Keratinocyte (primary cell): Measurements from ENCODE around the gene ATL3. TPM values are rescaled to one million over a fixed set of nuclear protein-coding genes. Genes with fewer than 3 reads are reported as not detected.

Experiments used
- DNase-seq: peaks from one replicate; pipeline ENCODE4 v3.0.0-alpha.2; 2011; ENCODE audit warnings: low read depth, missing footprints, low spot score
- FAIRE-seq: peaks from 2 replicates; lab custom pipeline; 2011; peaks lifted over from hg19 to GRCh38; lab: Jason Lieb, UNC
- H2AFZ ChIP-seq: 2 replicates; pipeline ENCODE4 v1.6.0; 2012; ENCODE audit warnings: low read length, control low read depth, inconsistent platforms; ENCODE audit not compliant: control insufficient read depth
- H3K27ac ChIP-seq: 2 replicates; pipeline ENCODE4 v1.5.1; 2011; ENCODE audit warnings: low read length; ENCODE audit not compliant: control insufficient read depth, insufficient read depth
- H3K27me3 ChIP-seq: 3 replicates; pipeline ENCODE4 v1.6.0; 2011; ENCODE audit warnings: low read length; ENCODE audit not compliant: control insufficient read depth, insufficient read depth; ENCODE audit errors: extremely low read depth
- H3K36me3 ChIP-seq, 2 experiments: 2 replicates in 1 of 2; 3 replicates in 1 of 2; pipeline ENCODE4 v1.5.1; 2011; ENCODE audit warnings: low read length in 2 of 2, mild to moderate bottlenecking in 1 of 2; ENCODE audit not compliant: control insufficient read depth in 2 of 2, insufficient read depth in 2 of 2; ENCODE audit errors: extremely low read depth in 1 of 2
- H3K4me1 ChIP-seq: 3 replicates; pipeline ENCODE4 v1.5.1; 2011; ENCODE audit warnings: low read length; ENCODE audit not compliant: control insufficient read depth, insufficient read depth; ENCODE audit errors: extremely low read depth
- H3K4me2 ChIP-seq: 3 replicates; pipeline ENCODE4 v1.6.0; 2011; ENCODE audit warnings: low read depth, low read length; ENCODE audit not compliant: control insufficient read depth, insufficient read depth; ENCODE audit errors: extremely low read depth
- H3K4me3 ChIP-seq, 3 experiments: fragments of 200-600 bp in 1 of 3; sonication (generic) in 1 of 3; 2 replicates in 2 of 3; 3 replicates in 1 of 3; pipeline ENCODE4 v1.5.1; 2011 to 2016; ENCODE audit warnings: low read length in 3 of 3, mild to moderate bottlenecking in 3 of 3, control low read depth in 2 of 3, inconsistent platforms in 1 of 3, low read depth in 1 of 3, mixed read lengths in 1 of 3, mixed run types in 1 of 3, moderate library complexity in 1 of 3; ENCODE audit not compliant: control insufficient read depth in 2 of 3, insufficient read depth in 2 of 3; ENCODE audit errors: extremely low read depth in 1 of 3
- H3K79me2 ChIP-seq: 2 replicates; pipeline ENCODE4 v1.6.0; 2012; ENCODE audit warnings: low read length; ENCODE audit not compliant: control insufficient read depth, insufficient read depth
- H3K9ac ChIP-seq: 3 replicates; pipeline ENCODE4 v1.6.0; 2011; ENCODE audit warnings: low read length; ENCODE audit not compliant: control insufficient read depth, insufficient read depth; ENCODE audit errors: extremely low read depth
- H3K9me1 ChIP-seq: 3 replicates; pipeline ENCODE4 v1.6.0; 2011; ENCODE audit warnings: low read length; ENCODE audit not compliant: control insufficient read depth, insufficient read depth; ENCODE audit errors: extremely low read depth
- H3K9me3 ChIP-seq: 2 replicates; pipeline ENCODE4 v1.5.1; 2012; ENCODE audit warnings: low read depth, low read length; ENCODE audit not compliant: control insufficient read depth
- H4K20me1 ChIP-seq: 3 replicates; pipeline ENCODE4 v1.6.0; 2011; ENCODE audit warnings: low read length; ENCODE audit not compliant: control insufficient read depth, insufficient read depth; ENCODE audit errors: extremely low read depth
- EZH2 ChIP-seq: IDR thresholded peaks from one replicate; pipeline ENCODE4 v1.6.1; 2012; ENCODE audit warnings: inconsistent platforms, mild to moderate bottlenecking, low read length, moderate library complexity
- dilution Hi-C: fragments of 300-500 bp; cut with MboI; formaldehyde crosslinking; loops from one replicate; pipeline ENCODE4 v1.7.0; 2020; ENCODE audit warnings: low sequenced_read_pairs; ENCODE audit not compliant: extremely low pct_ligation_motif_present
- polyA plus RNA-seq, 5 experiments: library from polyadenylated mRNA; depleted of rRNA in 3 of 5; stranded (reverse) in 3 of 5; stranded (forward) in 1 of 5; unstranded in 1 of 5; fragments of >200 nt; gene quantifications; 1 replicate in 1 of 5; 2 replicates in 3 of 5; 3 replicates in 1 of 5; pipeline versions ENCODE4 v1.2.1 to v1.2.3, GENCODE V29; 2011 to 2012; ENCODE audit warnings: missing spikeins in 2 of 5, low read depth in 1 of 5, low replicate concordance in 1 of 5
- small RNA-seq, 3 experiments: library from RNA; depleted of rRNA; stranded (forward); fragments of <200 nt; gene quantifications; one replicate each; pipeline ENCODE3, GENCODE V24; 2012; ENCODE audit warnings: low read depth in 3 of 3, low replicate concordance in 1 of 3; ENCODE audit not compliant: insufficient read length in 3 of 3

ATL3 gene
- polyA plus RNA-seq, 1 donor (not counting 4 experiments of a cell fraction or from before 2014, with no cell fraction given) = 36.5 TPM

DNA sequence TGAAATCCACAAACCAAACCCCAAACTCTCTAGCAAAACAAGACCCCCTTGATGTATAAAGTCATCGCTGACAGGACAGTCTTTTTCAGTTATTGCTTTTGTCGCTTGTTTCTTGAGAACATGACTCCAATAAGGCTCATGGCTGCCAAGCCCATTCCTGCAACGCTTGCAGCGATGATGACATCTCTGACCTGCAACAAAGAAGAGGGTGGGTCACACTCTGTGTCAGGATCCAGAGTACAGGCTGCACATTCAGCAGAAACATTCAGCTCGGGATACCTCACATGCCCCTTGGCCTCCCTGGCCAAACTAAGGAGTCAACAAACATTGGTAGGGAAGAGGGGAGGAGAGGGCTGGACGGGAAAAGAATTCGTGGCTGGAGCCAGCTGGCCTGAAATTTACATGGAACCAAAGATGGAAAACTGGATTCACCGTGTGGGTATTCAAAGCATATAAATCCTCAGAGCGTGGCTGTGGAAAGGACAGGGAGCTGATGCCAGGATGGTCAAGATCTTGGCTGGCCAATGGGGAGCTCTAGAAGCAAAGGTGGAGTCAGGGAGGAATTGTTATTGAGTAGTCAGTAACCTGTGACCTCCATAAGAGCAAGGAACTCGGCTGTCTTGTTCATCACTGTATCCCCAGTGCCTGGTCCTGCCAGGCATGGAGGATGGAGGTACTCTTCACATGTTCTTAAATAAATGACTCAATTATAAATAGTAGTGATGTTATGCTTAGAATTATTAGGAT lies 96.1 kb downstream of the ATL3 start:
- Histone ChIP-seq H3K4me2 (no peak overlapping the region), H3K27ac (no peak overlapping the region), H2AFZ (peak overlapping the region; percentile 12), H3K36me3 (no peaks in the 10 kb centered on the region), H3K4me3 (no peak overlapping the region), H3K9ac (no peak overlapping the region), H3K9me3 (no peaks in the 10 kb centered on the region), H3K27me3 (no peaks in the 10 kb centered on the region), H3K9me1 (no peaks in the 10 kb centered on the region), H4K20me1 (no peaks in the 10 kb centered on the region), H3K79me2 (no peaks in the 10 kb centered on the region), H3K4me1 (no peaks in the 10 kb centered on the region)
- no peak for FAIRE-seq
- dilution Hi-C loops = no loop called here
- TF ChIP-seq EZH2 = no peak
- no peak for DNase-seq

Small RNA genes within 50 kb of the gene (small RNA-seq; reads per million reads assigned to genes)
- gene AP000753.3 = 0 to 0.50 (median 0) reads per million in 3 experiments

Other genes with a start within 250 kb of the ATL3 start
- gene PLAAT5, start 180.2 kb downstream of the ATL3 start, polyA plus RNA-seq = not detected in 3 replicates
- not detected in 3 replicates for gene LGALS12, start 165.3 kb downstream of the ATL3 start, polyA plus RNA-seq
- gene PLAAT4, start 134.6 kb downstream of the ATL3 start, polyA plus RNA-seq = 1.3 to 2.0 TPM (median 1.9 TPM) in 3 replicates
- gene PLAAT2, start 108.0 kb downstream of the ATL3 start, polyA plus RNA-seq = 0.29 to 1.4 TPM (median 0.46 TPM) in 3 replicates
- gene PLAAT3, start 56.9 kb downstream of the ATL3 start, polyA plus RNA-seq = 0.17 to 0.29 TPM (median 0.20 TPM) in 3 replicates
- gene RTN3, start 10.1 kb upstream of the ATL3 start, polyA plus RNA-seq = 29.3 to 53.2 TPM (median 50.8 TPM) in 3 replicates
- gene ZFTA, start 97.4 kb upstream of the ATL3 start, polyA plus RNA-seq = 2.9 to 4.6 TPM (median 3.3 TPM) in 3 replicates
- 7.8 to 9.8 TPM (median 8.1 TPM) in 3 replicates for gene SPINDOC, start 142.1 kb upstream of the ATL3 start, polyA plus RNA-seq
- gene MARK2, start 167.7 kb upstream of the ATL3 start, polyA plus RNA-seq = 18.6 to 35.2 TPM (median 20.8 TPM) in 3 replicates
- gene RCOR2, start 245.8 kb upstream of the ATL3 start, polyA plus RNA-seq = 0.35 to 0.62 TPM (median 0.46 TPM) in 3 replicates